ES-I3 (cell line): Measurements from ENCODE around the gene GORASP2.

Experiments
- H3K36me3 ChIP-seq: 2 replicates; pipeline ENCODE4 v1.6.1; 2013; ENCODE audit warnings: mild to moderate bottlenecking, low read length, control low read depth, moderate library complexity; ENCODE audit not compliant: insufficient read depth
- H3K4me1 ChIP-seq: 2 replicates; pipeline ENCODE4 v1.6.1; 2013; ENCODE audit warnings: mild to moderate bottlenecking, control low read depth, low read length; ENCODE audit not compliant: insufficient read depth
- H3K9ac ChIP-seq: 2 replicates; pipeline ENCODE4 v1.6.1; 2013; ENCODE audit warnings: low read depth, mild to moderate bottlenecking, low read length, moderate library complexity
- H3K9me3 ChIP-seq: 2 replicates; pipeline ENCODE4 v1.6.1; 2013; ENCODE audit warnings: mild to moderate bottlenecking, low read length, moderate library complexity; ENCODE audit not compliant: control insufficient read depth, insufficient read depth

The GORASP2 gene

GRCh38 chr2:170984079-170984478 is 55.0 kb downstream of the GORASP2 start:
- H3K36me3 ChIP-seq = no peaks in the 10 kb centered on the region
- H3K4me1 ChIP-seq = peaks cover 6% of the 10 kb centered on the region
- H3K9me3 ChIP-seq = no peaks in the 10 kb centered on the region
- no peak overlapping the region for H3K9ac ChIP-seq

- Histone ChIP-seq H3K4me1 (peaks cover 6% of the 10 kb centered on the region), H3K9ac (no peak overlapping the region), H3K36me3 (no peaks in the 10 kb centered on the region), H3K9me3 (no peaks in the 10 kb centered on the region)
Measured at GRCh38 chr2:170985407-170985806, 56.4 kb downstream of the GORASP2 start.

- H3K4me1 ChIP-seq = peaks cover 6% of the 10 kb centered on the region
- no peak overlapping the region for H3K9ac ChIP-seq
- no peaks in the 10 kb centered on the region for H3K9me3 ChIP-seq
- H3K36me3 ChIP-seq = no peaks in the 10 kb centered on the region
Measured at GRCh38 chr2:170986566-170987258, 57.7 kb downstream of the GORASP2 start.

- Histone ChIP-seq H3K9ac (no peak overlapping the region), H3K36me3 (no peaks in the 10 kb centered on the region), H3K4me1 (no peaks in the 10 kb centered on the region), H3K9me3 (no peaks in the 10 kb centered on the region)
Measured at GRCh38 chr2:170991398-170992182, 62.5 kb downstream of the GORASP2 start.

GRCh38 chr2:170996316-170996715 is 67.3 kb downstream of the GORASP2 start:
- Histone ChIP-seq H3K36me3 (no peaks in the 10 kb centered on the region; the same call in 1 of the 2 replicates), H3K4me1 (peaks cover 3% of the 10 kb centered on the region; the same call in 1 of the 2 replicates), H3K9ac (no peak overlapping the region), H3K9me3 (no peaks in the 10 kb centered on the region)

- no peaks in the 10 kb centered on the region; the same call in 1 of the 2 replicates for H3K36me3 ChIP-seq
- peaks cover 3% of the 10 kb centered on the region; the same call in 1 of the 2 replicates for H3K4me1 ChIP-seq
- H3K9me3 ChIP-seq = no peaks in the 10 kb centered on the region
- H3K9ac ChIP-seq = no peak overlapping the region
Measured at GRCh38 chr2:170997893-170998597, 69.0 kb downstream of the GORASP2 start.

- Histone ChIP-seq H3K9me3 (no peaks in the 10 kb centered on the region), H3K4me1 (peaks cover 3% of the 10 kb centered on the region; the same call in 1 of the 2 replicates), H3K9ac (no peak overlapping the region), H3K36me3 (no peaks in the 10 kb centered on the region; the same call in 1 of the 2 replicates)
Measured at GRCh38 chr2:170999654-171000053, 70.6 kb downstream of the GORASP2 start.

- H3K4me1 ChIP-seq = no peaks in the 10 kb centered on the region
- no peaks in the 10 kb centered on the region for H3K9me3 ChIP-seq
- no peak overlapping the region for H3K9ac ChIP-seq
- H3K36me3 ChIP-seq = peaks cover 3% of the 10 kb centered on the region; the same call in 1 of the 2 replicates
Measured at GRCh38 chr2:171004363-171004762, 75.3 kb downstream of the GORASP2 start.

GRCh38 chr2:171004833-171005232 is 75.8 kb downstream of the GORASP2 start:
- no peaks in the 10 kb centered on the region for H3K4me1 ChIP-seq
- no peak overlapping the region for H3K9ac ChIP-seq
- peaks cover 3% of the 10 kb centered on the region; the same call in 1 of the 2 replicates for H3K36me3 ChIP-seq
- H3K9me3 ChIP-seq = no peaks in the 10 kb centered on the region

GRCh38 chr2:171008550-171009205 is 79.6 kb downstream of the GORASP2 start:
- H3K9me3 ChIP-seq = no peaks in the 10 kb centered on the region
- no peak overlapping the region for H3K9ac ChIP-seq
- no peaks in the 10 kb centered on the region for H3K4me1 ChIP-seq
- peaks cover 6% of the 10 kb centered on the region; the same call in 1 of the 2 replicates for H3K36me3 ChIP-seq

- H3K4me1 ChIP-seq = no peaks in the 10 kb centered on the region
- H3K9ac ChIP-seq = no peak overlapping the region
- H3K36me3 ChIP-seq = peaks cover 6% of the 10 kb centered on the region; the same call in 1 of the 2 replicates
- H3K9me3 ChIP-seq = no peaks in the 10 kb centered on the region
Measured at GRCh38 chr2:171009386-171009785, 80.3 kb downstream of the GORASP2 start.

- H3K4me1 ChIP-seq = no peaks in the 10 kb centered on the region
- no peak overlapping the region for H3K9ac ChIP-seq
- H3K36me3 ChIP-seq = peaks cover 4% of the 10 kb centered on the region; the same call in 1 of the 2 replicates
- no peaks in the 10 kb centered on the region for H3K9me3 ChIP-seq
Measured at GRCh38 chr2:171013851-171014250, 84.8 kb downstream of the GORASP2 start.

GRCh38 chr2:171016125-171016524 is 87.1 kb downstream of the GORASP2 start:
- Histone ChIP-seq H3K9ac (no peak overlapping the region), H3K4me1 (peaks cover 3% of the 10 kb centered on the region; the same call in 1 of the 2 replicates), H3K9me3 (no peaks in the 10 kb centered on the region), H3K36me3 (0 out of 2 replicates have a peak, but pooled peaks cover 1% of the 10 kb centered on the region)
